Measurements from ENCODE around the gene RMND1. TPM values are rescaled to one million over a fixed set of nuclear protein-coding genes. Genes with fewer than 3 reads are reported as not detected.

Gene RMND1
- 10 to 100 TPM; 17.5 to 53.6 (median 32.3) TPM for polyA plus RNA-seq
- long read RNA-seq, donor 1, transcript RMND1-203 (12 exons, 2,003 nt): major isoform, 28 of 63 reads
- long read RNA-seq, donor 1, transcript RMND1-207 (2 exons, 915 nt): minor isoform, 5 of 63 reads
- long read RNA-seq, donor 1, partial matches to known transcripts: 29 of 63 reads
- long read RNA-seq, donor 1, other reads (novel, unspliced or antisense): 0 of 63 reads
- long read RNA-seq, donor 2, transcript RMND1-203 (12 exons, 2,003 nt): major isoform, 5 of 7 reads
- long read RNA-seq, donor 2, partial matches to known transcripts: 0 of 7 reads
- long read RNA-seq, donor 2, other reads (novel, unspliced or antisense): 0 of 7 reads
- long read RNA-seq, donor 3, transcript RMND1-207 (2 exons, 915 nt): major isoform, 7 of 37 reads
- long read RNA-seq, donor 3, partial matches to known transcripts: 25 of 37 reads
- long read RNA-seq, donor 3, other reads (novel, unspliced or antisense): 0 of 37 reads
- long read RNA-seq, donor 4, partial matches to known transcripts: 0 of 1 reads
- long read RNA-seq, donor 4, other reads (novel, unspliced or antisense): 0 of 1 reads
- long read RNA-seq, donor 5, partial matches to known transcripts: 0 of 3 reads
- long read RNA-seq, donor 5, other reads (novel, unspliced or antisense): 0 of 3 reads
- long read RNA-seq, donor 6, transcript RMND1-203 (12 exons, 2,003 nt): major isoform, 10 of 39 reads
- long read RNA-seq, donor 6, partial matches to known transcripts: 25 of 39 reads
- long read RNA-seq, donor 6, other reads (novel, unspliced or antisense): 0 of 39 reads
- long read RNA-seq, donor 7, partial matches to known transcripts: 6 of 13 reads
- long read RNA-seq, donor 7, other reads (novel, unspliced or antisense): 0 of 13 reads
- long read RNA-seq, donor 8, partial matches to known transcripts: 0 of 1 reads
- long read RNA-seq, donor 8, other reads (novel, unspliced or antisense): 0 of 1 reads
- long read RNA-seq, donor 9, partial matches to known transcripts: 0 of 3 reads
- long read RNA-seq, donor 9, other reads (novel, unspliced or antisense): 0 of 3 reads
- long read RNA-seq, donor 10, transcript RMND1-203 (12 exons, 2,003 nt): major isoform, 6 of 41 reads
- long read RNA-seq, donor 10, partial matches to known transcripts: 33 of 41 reads
- long read RNA-seq, donor 10, other reads (novel, unspliced or antisense): 0 of 41 reads

- Histone ChIP-seq H3K36me3 (ENCODE audit: control insufficient read depth in 3 of 3, insufficient read depth in 2 of 3, low read depth in 1 of 3, low read length in 3 of 3) (peaks cover 0 to 6% (median 0%) of the 10 kb centered on the region in 3 donors), H3K27me3 (ENCODE audit: control insufficient read depth in 3 of 3, insufficient read depth in 3 of 3, low read length in 3 of 3) (no peaks in the 10 kb centered on the region), H3K4me1 (ENCODE audit: control insufficient read depth in 3 of 3, insufficient read depth in 2 of 3, low read depth in 1 of 3, low read length in 2 of 3) (peaks cover 0 to 2% (median 0%) of the 10 kb centered on the region in 3 donors), H3K27ac (ENCODE audit: low read depth in 1 of 3, low read length in 2 of 3) (peak within 1 kb of the TSS; percentile 79 to 96 (median 89)), H3K4me3 (ENCODE audit: low read depth in 1 of 3, low read length in 3 of 3) (peak within 1 kb of the TSS; percentile 64 to 98 (median 73)), H3K9me3 (ENCODE audit: control insufficient read depth in 2 of 2, insufficient read depth in 1 of 2, low read depth in 1 of 2, low read length in 1 of 2) (no peaks in the 10 kb centered on the region)
- FAIRE-seq (peak; percentile 68), DNase-seq (peak; percentile 100)
- WGBS, 3 donors: 0% methylated on average over 64 to 74 of the region's 74 CpGs
Observed at GRCh38 chr6:151451950-151452749, at the start of gene RMND1. TSS of gene RMND1 (minus strand) at chr6:151452126. CDS start at chr6:151445811, 6,315 bp downstream.

GRCh38 chr6:151499551-151499950, 47.6 kb upstream of the RMND1 start:
- H3K36me3 ChIP-seq (ENCODE audit: control insufficient read depth in 3 of 3, insufficient read depth in 2 of 3, low read depth in 1 of 3, low read length in 3 of 3): no peaks in the 10 kb centered on the region

GRCh38 chr6:151498327-151498726, 46.4 kb upstream of the RMND1 start:
- H3K27ac ChIP-seq (ENCODE audit: low read depth in 1 of 3, low read length in 2 of 3): peak overlapping the region in 1 of 3 donors; percentile 32
- H3K9me3 ChIP-seq (ENCODE audit: control insufficient read depth in 2 of 2, insufficient read depth in 1 of 2, low read depth in 1 of 2, low read length in 1 of 2): no peaks in the 10 kb centered on the region
- H3K4me3 ChIP-seq (ENCODE audit: low read depth in 1 of 3, low read length in 3 of 3): no peak overlapping the region
- peaks cover 0 to 6% (median 2%) of the 10 kb centered on the region in 3 donors for H3K4me1 ChIP-seq (ENCODE audit: control insufficient read depth in 3 of 3, insufficient read depth in 2 of 3, low read depth in 1 of 3, low read length in 2 of 3)
- H3K36me3 ChIP-seq (ENCODE audit: control insufficient read depth in 3 of 3, insufficient read depth in 2 of 3, low read depth in 1 of 3, low read length in 3 of 3): no peaks in the 10 kb centered on the region
- WGBS, 3 donors: 74 to 85% (median 78%) methylated on average over 1 of the region's 1 CpG
- H3K27me3 ChIP-seq (ENCODE audit: control insufficient read depth in 3 of 3, insufficient read depth in 3 of 3, low read length in 3 of 3): peaks cover 0 to 15% (median 2%) of the 10 kb centered on the region in 3 donors
- FAIRE-seq (no peak), DNase-seq (peak; percentile 55 to 72)

More at GRCh38 chr6:151499551-151499950, 47.6 kb upstream of the RMND1 start:
- DNase-seq: no peak
- H3K9me3 ChIP-seq (ENCODE audit: control insufficient read depth in 2 of 2, insufficient read depth in 1 of 2, low read depth in 1 of 2, low read length in 1 of 2): no peaks in the 10 kb centered on the region
- H3K4me3 ChIP-seq (ENCODE audit: low read depth in 1 of 3, low read length in 3 of 3): no peak overlapping the region
- no peak overlapping the region for H3K27ac ChIP-seq (ENCODE audit: low read depth in 1 of 3, low read length in 2 of 3)
- FAIRE-seq: no peak
- 59 to 85% (median 79%) methylated on average over 5 of the region's 5 CpGs for WGBS, 3 donors
- H3K4me1 ChIP-seq (ENCODE audit: control insufficient read depth in 3 of 3, insufficient read depth in 2 of 3, low read depth in 1 of 3, low read length in 2 of 3): peaks cover 0 to 3% (median 2%) of the 10 kb centered on the region in 3 donors
- peaks cover 0 to 9% (median 2%) of the 10 kb centered on the region in 3 donors for H3K27me3 ChIP-seq (ENCODE audit: control insufficient read depth in 3 of 3, insufficient read depth in 3 of 3, low read length in 3 of 3)

GRCh38 chr6:151497905-151498304, 46.0 kb upstream of the RMND1 start:
- FAIRE-seq (no peak), DNase-seq (no peak)
- Histone ChIP-seq H3K4me3 (ENCODE audit: low read depth in 1 of 3, low read length in 3 of 3) (no peak overlapping the region), H3K27ac (ENCODE audit: low read depth in 1 of 3, low read length in 2 of 3) (peak overlapping the region in 1 of 3 donors; percentile 43), H3K4me1 (ENCODE audit: control insufficient read depth in 3 of 3, insufficient read depth in 2 of 3, low read depth in 1 of 3, low read length in 2 of 3) (peaks cover 0 to 6% (median 2%) of the 10 kb centered on the region in 3 donors), H3K36me3 (ENCODE audit: control insufficient read depth in 3 of 3, insufficient read depth in 2 of 3, low read depth in 1 of 3, low read length in 3 of 3) (no peaks in the 10 kb centered on the region), H3K27me3 (ENCODE audit: control insufficient read depth in 3 of 3, insufficient read depth in 3 of 3, low read length in 3 of 3) (peaks cover 0 to 15% (median 2%) of the 10 kb centered on the region in 3 donors), H3K9me3 (ENCODE audit: control insufficient read depth in 2 of 2, insufficient read depth in 1 of 2, low read depth in 1 of 2, low read length in 1 of 2) (no peaks in the 10 kb centered on the region)

GRCh38 chr6:151495380-151495779, 43.5 kb upstream of the RMND1 start:
- Histone ChIP-seq H3K36me3 (ENCODE audit: control insufficient read depth in 3 of 3, insufficient read depth in 2 of 3, low read depth in 1 of 3, low read length in 3 of 3) (no peaks in the 10 kb centered on the region), H3K4me3 (ENCODE audit: low read depth in 1 of 3, low read length in 3 of 3) (no peak overlapping the region), H3K27ac (ENCODE audit: low read depth in 1 of 3, low read length in 2 of 3) (no peak overlapping the region), H3K9me3 (ENCODE audit: control insufficient read depth in 2 of 2, insufficient read depth in 1 of 2, low read depth in 1 of 2, low read length in 1 of 2) (no peaks in the 10 kb centered on the region), H3K4me1 (ENCODE audit: control insufficient read depth in 3 of 3, insufficient read depth in 2 of 3, low read depth in 1 of 3, low read length in 2 of 3) (peaks cover 0 to 6% (median 2%) of the 10 kb centered on the region in 3 donors), H3K27me3 (ENCODE audit: control insufficient read depth in 3 of 3, insufficient read depth in 3 of 3, low read length in 3 of 3) (peaks cover 0 to 25% (median 2%) of the 10 kb centered on the region in 3 donors)
- WGBS, 3 donors: 84 to 90% (median 88%) methylated on average over 9 of the region's 9 CpGs
- no peak for DNase-seq
- no peak for FAIRE-seq

- no peak for DNase-seq
- Histone ChIP-seq H3K27ac (ENCODE audit: low read depth in 1 of 3, low read length in 2 of 3) (peak overlapping the region in 1 of 3 donors; percentile 57), H3K36me3 (ENCODE audit: control insufficient read depth in 3 of 3, insufficient read depth in 2 of 3, low read depth in 1 of 3, low read length in 3 of 3) (no peaks in the 10 kb centered on the region), H3K4me3 (ENCODE audit: low read depth in 1 of 3, low read length in 3 of 3) (peak overlapping the region in 2 of 3 donors; percentile 40 to 49), H3K9me3 (ENCODE audit: control insufficient read depth in 2 of 2, insufficient read depth in 1 of 2, low read depth in 1 of 2, low read length in 1 of 2) (no peaks in the 10 kb centered on the region), H3K4me1 (ENCODE audit: control insufficient read depth in 3 of 3, insufficient read depth in 2 of 3, low read depth in 1 of 3, low read length in 2 of 3) (peaks cover 0 to 6% (median 2%) of the 10 kb centered on the region in 3 donors), H3K27me3 (ENCODE audit: control insufficient read depth in 3 of 3, insufficient read depth in 3 of 3, low read length in 3 of 3) (peaks cover 0 to 25% (median 2%) of the 10 kb centered on the region in 3 donors)
- WGBS, 3 donors: 16 to 43% (median 28%) methylated on average over 4 of the region's 4 CpGs
- FAIRE-seq: no peak
Observed at GRCh38 chr6:151494936-151495320, 43.0 kb upstream of the RMND1 start.

GRCh38 chr6:151494235-151494935, 42.5 kb upstream of the RMND1 start:
- H3K4me3 ChIP-seq (ENCODE audit: low read depth in 1 of 3, low read length in 3 of 3): peak overlapping the region; percentile 38 to 49 (median 40)
- DNase-seq (peak; percentile 43 to 75), FAIRE-seq (no peak)
- no peaks in the 10 kb centered on the region for H3K36me3 ChIP-seq (ENCODE audit: control insufficient read depth in 3 of 3, insufficient read depth in 2 of 3, low read depth in 1 of 3, low read length in 3 of 3)
- H3K27me3 ChIP-seq (ENCODE audit: control insufficient read depth in 3 of 3, insufficient read depth in 3 of 3, low read length in 3 of 3): peaks cover 0 to 25% (median 2%) of the 10 kb centered on the region in 3 donors
- no peaks in the 10 kb centered on the region for H3K9me3 ChIP-seq (ENCODE audit: control insufficient read depth in 2 of 2, insufficient read depth in 1 of 2, low read depth in 1 of 2, low read length in 1 of 2)
- H3K4me1 ChIP-seq (ENCODE audit: control insufficient read depth in 3 of 3, insufficient read depth in 2 of 3, low read depth in 1 of 3, low read length in 2 of 3): peaks cover 0 to 6% (median 2%) of the 10 kb centered on the region in 3 donors
- peak overlapping the region in 2 of 3 donors; percentile 33 to 57 for H3K27ac ChIP-seq (ENCODE audit: low read depth in 1 of 3, low read length in 2 of 3)
- WGBS, 3 donors: 1% methylated on average over 41 to 43 of the region's 43 CpGs

All from small intestine (tissue), 16 donors.